LNCaP clone FGC (cell line): ENCODE measurements around the gene EFCAB6.

Experiments used
- DNase-seq: peaks from one replicate; pipeline ENCODE4 v3.0.0-alpha.2; 2011; ENCODE audit warnings: low read depth
- H3K4me3 ChIP-seq: 2 replicates; pipeline ENCODE4 v1.5.1; 2011; ENCODE audit warnings: mild to moderate bottlenecking, low read depth, low read length, control low read depth
- CTCF ChIP-seq: IDR thresholded peaks from 2 replicates; pipeline ENCODE4 v1.5.1; 2012; ENCODE audit warnings: mild to moderate bottlenecking; ENCODE audit not compliant: control insufficient read depth, insufficient read depth; ENCODE audit errors: extremely low read depth

The EFCAB6 gene

DNA sequence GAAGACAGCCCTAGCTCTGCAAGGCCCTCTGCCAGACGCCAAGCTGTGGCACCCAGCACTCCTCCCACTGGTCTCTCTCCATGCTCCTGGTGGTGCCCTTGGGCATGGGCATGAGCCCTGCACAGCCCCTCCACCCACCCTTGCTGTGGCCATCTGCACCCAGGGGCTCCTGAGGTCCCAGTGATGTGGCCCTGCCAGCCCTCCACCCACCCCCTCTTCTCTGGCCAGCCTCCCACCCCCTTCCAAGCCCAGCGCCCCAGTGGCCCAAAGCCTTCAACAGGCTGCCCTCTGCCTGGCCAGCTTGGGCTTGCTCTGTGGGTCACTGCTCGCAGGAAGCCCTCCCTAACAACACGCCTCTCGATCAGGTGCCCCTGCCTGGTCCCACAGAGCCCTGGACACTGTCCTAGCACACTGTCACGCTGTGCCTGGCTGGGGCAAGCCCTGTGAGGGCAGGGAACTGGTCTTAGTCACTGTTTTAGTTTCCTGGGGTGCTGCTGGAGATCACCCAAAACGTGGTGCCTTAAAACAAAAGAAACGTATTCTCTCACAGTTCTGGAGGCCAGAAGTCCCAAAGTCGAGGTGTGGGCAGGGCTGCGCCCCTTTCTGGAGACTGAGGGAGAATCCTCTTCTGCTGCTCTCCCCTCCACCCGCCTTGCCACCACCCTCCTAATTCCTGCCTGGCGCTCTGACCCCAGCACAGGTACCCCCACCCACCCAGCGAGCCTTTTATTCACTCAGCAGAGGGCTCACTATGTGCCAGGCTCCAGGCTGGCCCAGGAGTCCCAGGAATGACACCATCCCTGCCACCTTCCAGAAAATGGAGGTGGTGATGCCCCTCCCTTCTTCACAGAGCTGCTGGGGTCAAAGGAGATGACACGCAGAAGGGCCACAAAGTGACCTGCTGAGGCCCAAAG is 35.5 kb upstream of the EFCAB6 start:
- DNase-seq, result no peak
- no peak for TF ChIP-seq CTCF
- H3K4me3 ChIP-seq, result no peak overlapping the region

DNA sequence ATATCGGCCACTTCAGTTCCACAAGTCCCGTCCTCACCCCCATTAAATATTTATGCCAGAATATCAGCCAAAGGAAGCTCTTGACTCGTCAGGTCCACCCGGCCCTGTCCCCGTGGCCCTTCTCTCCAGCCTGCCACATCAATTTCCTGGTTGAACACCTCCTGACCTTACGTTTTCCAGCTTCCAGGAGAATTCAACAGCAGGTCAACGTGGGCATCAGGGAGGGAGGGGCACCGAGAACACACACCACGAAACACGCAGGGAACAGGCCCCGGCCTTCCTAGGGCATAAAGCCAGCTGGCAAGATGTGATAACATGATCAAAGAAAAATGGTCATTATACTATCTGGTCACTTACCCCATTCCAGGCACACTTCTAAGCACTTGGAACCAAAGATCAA is 34.9 kb upstream of the EFCAB6 start:
- no peak overlapping the region for H3K4me3 ChIP-seq
- no peak for TF ChIP-seq CTCF
- DNase-seq, result no peak

DNA sequence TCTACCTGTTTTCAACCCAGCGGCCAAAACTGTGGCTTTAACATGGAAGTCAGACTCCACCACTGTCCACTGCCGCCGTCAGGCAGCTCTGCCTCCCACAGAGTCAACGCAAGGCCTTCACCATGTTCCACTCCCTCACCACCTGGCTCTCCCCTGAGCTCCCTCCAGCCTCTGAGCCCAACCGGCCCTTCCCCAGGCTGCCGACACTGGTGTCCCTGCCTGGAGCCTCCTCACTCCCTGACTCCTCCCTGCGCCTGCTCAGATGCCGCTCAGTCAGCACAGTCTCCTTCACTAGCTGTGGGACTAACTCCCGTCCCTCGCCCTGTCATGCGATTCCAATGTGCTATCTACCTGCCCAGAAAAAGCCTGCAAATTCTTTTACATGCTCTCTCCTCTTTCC is 33.9 kb upstream of the EFCAB6 start:
- no peak overlapping the region for H3K4me3 ChIP-seq
- TF ChIP-seq CTCF, result no peak
- no peak for DNase-seq

GRCh38 chr22:43844560-43845545 is 32.7 kb upstream of the EFCAB6 start:
- no peak for DNase-seq
- TF ChIP-seq CTCF, result no peak
- H3K4me3 ChIP-seq, result no peak overlapping the region

DNA sequence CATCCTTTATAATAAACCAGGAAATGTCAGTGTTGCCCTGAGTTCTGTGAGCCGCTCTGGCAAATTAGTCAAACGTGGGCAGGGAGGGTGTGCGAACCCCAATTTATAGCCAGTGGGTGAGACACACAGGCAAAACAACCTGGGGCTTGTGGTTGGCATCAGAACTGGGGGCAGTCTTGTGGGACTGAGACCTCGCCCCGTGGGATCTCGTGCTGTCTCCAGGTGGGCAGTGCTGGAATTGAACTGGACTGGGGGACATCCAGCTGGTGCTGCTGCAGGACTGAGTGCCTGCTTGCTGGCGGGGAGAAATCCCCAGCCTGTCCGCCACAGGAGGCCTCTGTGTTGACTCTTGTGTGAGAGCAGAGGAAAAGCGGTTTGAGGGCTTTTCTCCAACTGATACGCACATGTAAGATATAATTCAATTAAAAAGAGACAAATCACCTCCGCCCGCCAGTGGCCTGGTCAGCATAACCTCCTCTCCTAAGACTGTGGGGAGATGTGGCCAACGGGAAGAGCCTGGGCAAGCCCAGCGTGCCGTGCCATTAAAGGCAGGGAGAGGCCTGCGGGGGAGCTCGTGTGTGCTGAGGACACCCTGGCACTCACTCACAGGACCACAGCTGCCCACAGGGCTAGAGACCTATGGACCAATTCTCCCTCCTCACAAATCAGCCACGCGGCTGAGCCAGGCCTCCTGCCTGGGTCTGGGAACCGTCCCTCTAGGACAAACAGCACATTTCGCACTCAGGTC is 31.9 kb upstream of the EFCAB6 start:
- no peak overlapping the region for H3K4me3 ChIP-seq
- DNase-seq, result no peak
- TF ChIP-seq CTCF, result no peak

- DNase-seq, result no peak
- TF ChIP-seq CTCF, result no peak
- no peak overlapping the region for H3K4me3 ChIP-seq
Measured at GRCh38 chr22:43841742-43842141, 29.6 kb upstream of the EFCAB6 start.
